GM21723 (cell line): ENCODE data around the gene FXYD7.

Source experiments
- ATAC-seq: cut with Tn5 transposase; IDR thresholded peaks from one replicate; pipeline ENCODE4 v1.9.1; 2021; ENCODE audit warnings: mild to moderate bottlenecking, moderate library complexity; ENCODE audit not compliant: unreplicated experiment

FXYD7 gene

GRCh38 chr19:35109395-35110112 is 33.5 kb upstream of the FXYD7 start:
- no peak for ATAC-seq

- no peak for ATAC-seq
Measured at GRCh38 chr19:35110974-35111373, 32.1 kb upstream of the FXYD7 start.

- no peak for ATAC-seq
Measured at GRCh38 chr19:35112995-35113688, 29.9 kb upstream of the FXYD7 start.

DNA sequence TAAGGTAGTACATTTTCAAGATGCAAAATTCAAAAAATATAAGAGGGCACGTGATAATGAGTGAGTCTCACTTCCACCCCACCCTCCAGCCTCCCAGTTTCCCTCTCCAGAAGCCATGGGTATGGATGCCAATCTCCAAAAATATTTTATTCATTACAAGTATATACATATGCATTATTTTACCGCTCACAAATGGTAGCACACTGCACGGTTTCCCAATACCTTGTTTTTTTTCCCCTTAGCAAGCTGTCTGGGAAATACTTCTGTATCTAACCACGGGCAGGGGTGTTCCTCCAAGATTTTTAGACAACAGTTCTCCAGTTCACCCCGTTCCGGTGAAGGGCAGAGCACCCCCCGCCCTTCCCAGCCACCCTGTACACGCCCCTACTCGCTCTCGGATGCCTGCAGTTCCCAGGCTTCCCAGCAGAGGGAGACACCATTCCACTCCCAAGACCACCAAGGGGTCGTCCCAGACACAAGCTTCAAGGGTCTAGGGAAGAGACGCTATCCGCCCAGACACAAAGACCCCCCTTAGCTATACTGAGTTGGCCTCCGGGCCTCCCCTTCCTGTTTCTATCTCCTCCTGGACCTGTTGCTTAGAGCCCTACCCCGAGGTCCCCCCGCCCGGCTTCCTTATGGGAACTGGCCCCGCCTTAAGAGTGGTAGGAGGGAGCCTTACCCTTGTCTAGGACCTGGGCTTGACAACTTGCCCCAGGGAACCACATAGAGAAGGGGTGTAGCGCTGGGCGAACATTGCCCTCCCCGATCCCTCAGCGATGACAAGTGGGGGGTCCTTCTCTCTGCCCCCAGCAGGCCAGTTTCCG is 28.5 kb upstream of the FXYD7 start:
- no peak for ATAC-seq

DNA sequence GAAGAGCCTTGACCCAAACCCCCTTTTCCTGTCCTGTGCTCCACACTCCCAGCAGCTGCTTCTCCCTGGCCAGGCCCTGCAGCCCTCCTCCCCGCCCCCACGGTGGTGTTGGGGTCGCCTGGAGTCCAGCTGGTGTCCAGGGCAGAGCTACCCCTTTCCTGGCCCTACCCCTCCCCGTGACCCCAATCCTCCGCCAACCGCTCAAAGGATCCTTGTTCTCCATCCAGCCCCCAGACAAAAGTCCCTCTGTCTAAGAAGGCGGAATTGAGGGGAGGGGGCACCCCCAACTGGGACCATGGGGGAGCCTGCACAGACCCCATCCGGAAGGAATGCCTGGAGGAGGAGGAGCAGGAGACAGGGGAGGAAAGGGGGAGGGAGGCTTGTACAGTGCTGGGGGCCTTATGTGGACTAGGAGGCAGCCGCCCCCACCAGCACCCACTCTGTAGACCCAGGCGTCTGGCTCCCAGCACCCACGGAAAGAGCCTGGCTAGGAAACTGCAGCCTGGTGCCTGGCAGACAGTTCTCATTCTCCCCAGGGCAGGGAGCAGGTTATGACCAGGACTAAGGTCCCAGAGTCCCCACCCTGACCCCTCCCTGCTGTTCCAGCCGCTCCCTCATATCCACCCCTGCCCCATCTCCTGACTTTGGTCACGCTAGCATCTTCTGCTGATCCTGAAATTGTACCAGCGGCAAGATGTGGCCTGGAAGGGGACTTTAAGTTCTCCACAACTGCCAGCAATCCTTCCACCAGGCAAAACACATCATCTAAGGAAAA is 27.7 kb upstream of the FXYD7 start, which contains the start of gene FXYD3:
TSS of gene FXYD3 (plus strand) at position 647 of the 775 bp plus-strand sequence. CDS start 3,554 bp downstream, outside the sequence.
- no peak for ATAC-seq

- ATAC-seq, result no peak
Measured at GRCh38 chr19:35116072-35116801, 26.8 kb upstream of the FXYD7 start.

DNA sequence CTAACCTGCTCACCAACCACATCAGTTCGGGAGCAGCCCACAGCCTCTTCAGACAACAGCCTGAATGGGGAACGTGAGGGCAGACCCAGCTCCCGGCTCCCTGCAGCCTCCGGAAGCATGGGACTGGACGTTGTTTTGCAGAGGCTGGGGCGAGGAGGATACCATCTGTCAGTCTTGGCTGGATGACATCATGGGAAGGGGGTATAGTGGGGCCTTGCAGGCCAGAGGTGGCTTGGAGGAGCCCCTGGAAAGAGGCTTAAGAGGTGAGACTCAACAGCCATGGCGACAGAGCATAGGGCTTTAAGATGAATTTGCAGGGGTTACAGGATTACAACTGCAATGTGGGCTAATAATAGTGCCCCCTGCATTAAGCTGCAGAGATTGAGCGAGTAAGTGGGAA is 25.9 kb upstream of the FXYD7 start:
- no peak for ATAC-seq

- ATAC-seq, result no peak
Measured at GRCh38 chr19:35117799-35118198, 25.3 kb upstream of the FXYD7 start.

DNA sequence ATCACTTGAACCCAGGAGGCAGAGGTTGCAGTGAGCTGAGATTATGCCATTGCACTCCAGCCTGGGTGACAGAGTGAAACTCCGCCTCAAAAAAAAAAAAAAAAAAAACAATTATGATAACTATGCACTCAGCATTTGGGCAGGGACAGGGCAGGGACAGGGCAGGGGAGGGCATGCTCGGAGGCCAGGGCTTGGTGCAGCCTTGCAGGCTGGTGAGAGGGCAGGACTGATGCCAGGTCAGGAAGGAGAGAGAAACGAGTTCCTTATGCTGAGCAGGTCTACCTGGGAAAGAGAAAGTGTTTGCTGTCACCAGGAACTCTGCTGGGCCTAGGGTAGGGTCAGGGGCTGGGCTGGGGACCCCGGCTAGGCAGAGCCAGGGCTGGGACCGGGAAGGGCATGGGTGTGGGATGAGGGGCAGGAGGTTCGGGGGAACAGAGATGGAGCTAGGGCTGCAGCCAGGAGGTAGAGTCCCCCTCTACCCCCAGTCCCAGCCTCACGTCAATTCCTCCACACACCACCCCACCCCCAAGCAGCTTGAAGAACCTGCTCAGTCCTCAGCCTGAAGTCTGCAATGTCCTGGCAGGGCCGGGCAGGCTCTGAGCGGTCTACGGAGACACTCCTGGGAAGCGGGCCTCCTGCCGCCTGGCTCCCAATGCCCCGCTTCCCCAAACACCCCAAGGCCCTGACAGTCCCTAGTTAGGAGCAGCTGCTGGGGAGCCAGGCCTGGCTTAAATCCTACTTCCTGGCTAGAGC is 24.6 kb upstream of the FXYD7 start:
- no peak for ATAC-seq

DNA sequence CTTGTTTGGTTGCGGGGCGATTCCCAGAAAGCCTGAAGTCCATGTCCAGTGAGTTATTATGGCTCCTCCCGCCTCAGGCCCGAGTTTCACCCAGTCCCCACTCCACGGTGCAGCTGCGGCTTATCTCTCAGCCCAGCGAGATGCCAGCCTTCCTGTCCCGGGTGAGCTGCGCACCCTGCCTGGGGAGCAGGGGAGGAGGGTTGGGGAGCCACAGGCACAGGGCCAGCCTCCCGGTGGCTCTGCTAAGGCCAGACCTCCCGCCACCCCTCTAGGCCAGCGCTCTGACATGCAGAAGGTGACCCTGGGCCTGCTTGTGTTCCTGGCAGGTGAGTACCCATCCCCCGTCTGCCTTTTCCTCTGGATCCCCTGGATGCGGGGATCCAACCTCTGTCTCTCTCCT is 24.0 kb upstream of the FXYD7 start:
- no peak for ATAC-seq

GRCh38 chr19:35119578-35120155 is 23.4 kb upstream of the FXYD7 start:
- no peak for ATAC-seq

GRCh38 chr19:35120492-35120891 is 22.6 kb upstream of the FXYD7 start:
- ATAC-seq, result no peak

GRCh38 chr19:35120898-35121297 is 22.2 kb upstream of the FXYD7 start:
- ATAC-seq, result no peak

DNA sequence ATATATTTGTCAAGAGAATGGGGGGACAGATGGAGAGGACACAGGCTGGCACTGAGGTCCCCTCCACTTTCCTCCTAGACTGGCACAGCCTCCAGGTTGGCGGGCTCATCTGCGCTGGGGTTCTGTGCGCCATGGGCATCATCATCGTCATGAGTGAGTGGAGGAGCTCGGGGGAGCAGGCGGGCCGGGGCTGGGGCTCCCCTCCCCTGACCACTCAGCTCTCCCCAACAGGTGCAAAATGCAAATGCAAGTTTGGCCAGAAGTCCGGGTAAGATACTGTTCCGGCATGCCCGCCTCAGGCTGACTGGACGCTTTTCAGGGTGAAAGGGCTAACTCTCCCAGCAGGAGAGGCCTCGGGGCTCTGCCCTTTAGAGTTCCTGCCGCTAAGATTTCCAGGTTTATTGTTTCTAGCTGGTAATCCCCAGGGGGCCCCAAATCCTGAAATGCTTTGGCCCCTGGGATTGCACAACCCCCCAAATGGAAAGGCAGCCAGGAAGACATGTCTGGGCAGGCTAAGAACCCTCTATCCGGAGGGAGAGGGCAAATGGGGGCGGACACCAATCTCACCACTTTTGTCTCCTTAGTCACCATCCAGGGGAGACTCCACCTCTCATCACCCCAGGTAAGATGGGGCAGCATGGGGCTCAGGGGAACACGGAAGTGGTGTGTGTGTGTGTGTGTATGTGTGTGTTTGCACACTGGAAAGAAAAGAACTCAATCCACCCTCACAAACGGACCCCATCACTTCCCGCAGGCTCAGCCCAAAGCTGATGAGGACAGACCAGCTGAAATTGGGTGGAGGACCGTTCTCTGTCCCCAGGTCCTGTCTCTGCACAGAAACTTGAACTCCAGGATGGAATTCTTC is 20.1 kb upstream of the FXYD7 start:
- no peak for ATAC-seq

DNA sequence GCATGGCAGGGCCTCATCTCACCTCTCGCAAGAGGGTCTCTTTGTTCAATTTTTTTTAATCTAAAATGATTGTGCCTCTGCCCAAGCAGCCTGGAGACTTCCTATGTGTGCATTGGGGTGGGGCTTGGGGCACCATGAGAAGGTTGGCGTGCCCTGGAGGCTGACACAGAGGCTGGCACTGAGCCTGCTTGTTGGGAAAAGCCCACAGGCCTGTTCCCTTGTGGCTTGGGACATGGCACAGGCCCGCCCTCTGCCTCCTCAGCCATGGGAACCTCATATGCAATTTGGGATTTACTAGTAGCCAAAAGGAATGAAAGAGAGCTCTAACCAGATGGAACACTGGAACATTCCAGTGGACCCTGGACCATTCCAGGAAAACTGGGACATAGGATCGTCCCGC is 19.5 kb upstream of the FXYD7 start:
- ATAC-seq, result no peak

- no peak for ATAC-seq
Measured at GRCh38 chr19:35124098-35125060, 18.7 kb upstream of the FXYD7 start.

DNA sequence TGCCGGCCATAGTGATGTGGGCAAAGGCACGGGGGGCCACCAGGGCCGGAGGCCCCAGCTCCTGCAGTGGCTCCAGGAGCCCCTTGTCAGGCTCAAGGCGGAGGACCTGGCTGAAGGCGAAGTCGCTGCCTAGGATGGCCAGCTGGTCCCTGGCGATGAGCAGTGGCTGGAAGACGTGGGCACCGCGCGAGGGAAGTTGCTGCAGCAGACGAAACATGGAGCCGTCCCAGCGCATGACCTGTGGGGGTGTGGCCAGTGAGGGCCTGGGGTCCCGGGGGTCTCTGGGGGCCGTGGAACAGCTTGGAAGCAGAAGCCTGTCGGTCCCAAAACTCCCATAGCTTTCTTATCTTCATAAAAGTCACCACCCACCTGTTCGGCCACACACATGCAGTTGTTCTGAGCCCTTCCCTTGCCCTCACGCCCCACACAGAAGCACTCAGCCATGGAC is 17.8 kb upstream of the FXYD7 start:
- no peak for ATAC-seq
